Measurements from ENCODE around the gene OCEL1. TPM values are rescaled to one million over a fixed set of nuclear protein-coding genes. Genes with fewer than 3 reads are reported as not detected.

The OCEL1 gene
- total RNA-seq, 2 experiments from 2014 or later: 10.2 to 29.5 TPM

GRCh38 chr19:17240062-17240752 is 14.2 kb downstream of the OCEL1 start:
- H3K79me2 ChIP-seq (ENCODE audit: insufficient read depth, low read depth, low read length): peaks cover 23% of the 10 kb centered on the region; the same call in 1 of the 2 replicates
- no peak for DNase-seq (ENCODE audit: low spot score)
- H3K27ac ChIP-seq (ENCODE audit: low read depth, low read length, poor library complexity, severe bottlenecking): no peak overlapping the region
- ChIA-PET CTCF (ENCODE audit: unreplicated experiment) (no interaction called here), POLR2A (interaction anchor here (0.7 kb wide), 1 partner anchor 13 kb away, joined by 4 read pairs; no protein-coding TSS in a partner anchor)
- intact Hi-C loops (cut with micrococcal nuclease; ENCODE audit: unreplicated experiment): loop anchor here (10.0 kb wide), 1 partner anchor 345 kb away; no protein-coding TSS in a partner anchor
- no peak overlapping the region for H3K4me2 ChIP-seq (ENCODE audit: low read length)
- BruUV-seq (replicated peaks): no TSS peak
- no peak overlapping the region for H3K4me3 ChIP-seq (ENCODE audit: low read depth, low read length, poor library complexity, severe bottlenecking)
- H3K4me1 ChIP-seq (ENCODE audit: insufficient read depth, low read length, poor library complexity, severe bottlenecking): peaks cover 45% of the 10 kb centered on the region
- no peak overlapping the region for H2AFZ ChIP-seq (ENCODE audit: low read length)
- no peaks in the 10 kb centered on the region for H3K9me2 ChIP-seq (ENCODE audit: insufficient read depth, low read length)
- H3K36me3 ChIP-seq (ENCODE audit: insufficient read depth, low read length): peaks cover 9% of the 10 kb centered on the region; the same call in 1 of the 2 replicates
- TF ChIP-seq EZH2phosphoT487 (IDR thresholded peaks at IDR 0.05; ENCODE audit: borderline replicate concordance, low read depth, low read length) (no peak), CTCF (conservative IDR thresholded peaks at IDR 0.05; ENCODE audit: low read length) (no peak)
- H4K20me1 ChIP-seq (ENCODE audit: insufficient read depth, low read length): no peaks in the 10 kb centered on the region
- no peaks in the 10 kb centered on the region for H3K9me3 ChIP-seq (ENCODE audit: low read length)

GRCh38 chr19:17240826-17241399 is 14.9 kb downstream of the OCEL1 start:
- POLR2A ChIA-PET: interaction anchor here (0.6 to 1.4 kb wide), 2 partner anchors 164 to 389 kb away, joined by 3 read pairs; no protein-coding TSS in a partner anchor
- no TSS peak for BruUV-seq (replicated peaks)
- Histone ChIP-seq H3K9me3 (ENCODE audit: low read length) (no peaks in the 10 kb centered on the region), H3K27ac (ENCODE audit: low read depth, low read length, poor library complexity, severe bottlenecking) (no peak overlapping the region), H4K20me1 (ENCODE audit: insufficient read depth, low read length) (no peaks in the 10 kb centered on the region), H3K4me3 (ENCODE audit: low read depth, low read length, poor library complexity, severe bottlenecking) (no peak overlapping the region), H2AFZ (ENCODE audit: low read length) (no peak overlapping the region), H3K9me2 (ENCODE audit: insufficient read depth, low read length) (no peaks in the 10 kb centered on the region), H3K4me2 (ENCODE audit: low read length) (no peak overlapping the region), H3K36me3 (ENCODE audit: insufficient read depth, low read length) (peaks cover 9% of the 10 kb centered on the region; the same call in 1 of the 2 replicates), H3K79me2 (ENCODE audit: insufficient read depth, low read depth, low read length) (peaks cover 23% of the 10 kb centered on the region; the same call in 1 of the 2 replicates), H3K4me1 (ENCODE audit: insufficient read depth, low read length, poor library complexity, severe bottlenecking) (peaks cover 39% of the 10 kb centered on the region)
- DNase-seq (ENCODE audit: low spot score): no peak
- intact Hi-C loops (cut with micrococcal nuclease; ENCODE audit: unreplicated experiment): loop anchor here (10.0 kb wide), 1 partner anchor 346 kb away; no protein-coding TSS in a partner anchor
- CTCF ChIA-PET (ENCODE audit: unreplicated experiment): no interaction called here
- TF ChIP-seq CTCF (conservative IDR thresholded peaks at IDR 0.05; ENCODE audit: low read length) (no peak), EZH2phosphoT487 (IDR thresholded peaks at IDR 0.05; ENCODE audit: borderline replicate concordance, low read depth, low read length) (no peak)

Data from OCI-LY7 (cell line).